Endothelial cell of umbilical vein (primary cell): ENCODE measurements around the gene SLC9C1. TPM values are rescaled to one million over a fixed set of nuclear protein-coding genes. Genes with fewer than 3 reads are reported as not detected.

ENCODE experiments used
- BruUV-seq: library from RNA; stranded (reverse); fragments of 400-500 nt; replicated peaks from 2 replicates; lab custom pipeline; 2021; lab: Mats Ljungman, UMichigan
- CTCF ChIA-PET: fragments of 300-600, 350-600 bp; sonication (Branson Sonifier 250); formaldehyde crosslinking; loops from one replicate; lab custom pipeline; 2021; ENCODE audit warnings: antibody characterized with exemption, inconsistent platforms; lab: Charles Lee
- POLR2A ChIA-PET: fragments of 300-600, 350-600 bp; sonication (Branson Sonifier 250); formaldehyde crosslinking; loops from one replicate; lab custom pipeline; 2021; ENCODE audit warnings: antibody characterized with exemption, inconsistent platforms; lab: Charles Lee
- DNase-seq: peaks from one replicate; pipeline ENCODE4 v3.0.0-alpha.2; 2011; ENCODE audit warnings: low read depth, low spot score
- FAIRE-seq: peaks from 2 replicates; lab custom pipeline; 2011; peaks lifted over from hg19 to GRCh38; lab: Jason Lieb, UNC
- H2AFZ ChIP-seq: 2 replicates; pipeline ENCODE4 v1.6.0; 2012; ENCODE audit warnings: low read depth, low read length, control low read depth, inconsistent platforms
- H3K27ac ChIP-seq: 2 replicates; pipeline ENCODE4 v1.5.1; 2011; ENCODE audit warnings: low read depth, mild to moderate bottlenecking, control low read depth, low read length, moderate library complexity; ENCODE audit not compliant: insufficient read depth
- H3K27me3 ChIP-seq, 2 experiments: 2 replicates each; pipeline versions ENCODE4 v1.6.0 to v1.6.1; 2011; ENCODE audit warnings: low read length in 2 of 2, mixed read lengths in 1 of 2; ENCODE audit not compliant: control insufficient read depth in 2 of 2, insufficient read depth in 2 of 2
- H3K36me3 ChIP-seq, 2 experiments: 2 replicates in 1 of 2; 3 replicates in 1 of 2; pipeline ENCODE4 v1.5.1; 2011; ENCODE audit warnings: low read length in 2 of 2, mild to moderate bottlenecking in 1 of 2, moderate library complexity in 1 of 2; ENCODE audit not compliant: control insufficient read depth in 2 of 2, insufficient read depth in 2 of 2; ENCODE audit errors: extremely low read depth in 1 of 2
- H3K4me1 ChIP-seq: 3 replicates; pipeline ENCODE4 v1.5.1; 2011; ENCODE audit warnings: mild to moderate bottlenecking, low read length; ENCODE audit not compliant: control insufficient read depth, insufficient read depth; ENCODE audit errors: extremely low read depth
- H3K4me2 ChIP-seq: 2 replicates; pipeline ENCODE4 v1.6.1; 2011; ENCODE audit warnings: low read length, control low read depth, mixed read lengths; ENCODE audit not compliant: insufficient read depth
- H3K4me3 ChIP-seq, 3 experiments: fragments of 200-600 bp in 1 of 3; sonication (generic), shearing (Covaris generic) in 1 of 3; replicated peaks in 1 of 3; 2 replicates each; pipeline ENCODE4 v1.5.1; 2011 to 2016; ENCODE audit warnings: control low read depth in 3 of 3, low read length in 3 of 3, mild to moderate bottlenecking in 2 of 3, inconsistent platforms in 1 of 3, low read depth in 1 of 3, moderate library complexity in 1 of 3; ENCODE audit not compliant: insufficient read depth in 1 of 3
- H3K79me2 ChIP-seq: 2 replicates; pipeline ENCODE4 v1.6.0; 2012; ENCODE audit warnings: low read length, inconsistent platforms; ENCODE audit not compliant: control insufficient read depth, insufficient read depth
- H3K9ac ChIP-seq: replicated peaks from 2 replicates; pipeline ENCODE3; 2011; ENCODE audit warnings: low read length, control low read depth; ENCODE audit not compliant: insufficient read depth; ENCODE audit errors: extremely low read depth
- H3K9me1 ChIP-seq: replicated peaks from 3 replicates; pipeline ENCODE4 v1.6.0; 2011; ENCODE audit warnings: mild to moderate bottlenecking, low read length; ENCODE audit not compliant: control insufficient read depth, insufficient read depth; ENCODE audit errors: extremely low read depth
- H3K9me3 ChIP-seq: replicated peaks from 2 replicates; pipeline ENCODE4 v1.5.1; 2012; ENCODE audit warnings: low read length, inconsistent platforms; ENCODE audit not compliant: control insufficient read depth, insufficient read depth
- H4K20me1 ChIP-seq: replicated peaks from 2 replicates; pipeline ENCODE3; 2011; ENCODE audit warnings: mild to moderate bottlenecking, low read length; ENCODE audit not compliant: control insufficient read depth, insufficient read depth; ENCODE audit errors: extremely low read depth
- EZH2 ChIP-seq: IDR thresholded peaks from 2 replicates; pipeline ENCODE4 v1.6.1; 2012; ENCODE audit warnings: borderline replicate concordance, low read depth, mild to moderate bottlenecking, moderate library complexity, low read length, inconsistent platforms; ENCODE audit not compliant: severe bottlenecking
- FOS ChIP-seq: IDR thresholded peaks from 2 replicates; pipeline ENCODE4 v1.6.1; 2011; ENCODE audit warnings: mild to moderate bottlenecking, low read length, moderate library complexity, borderline replicate concordance; ENCODE audit not compliant: insufficient read depth
- GATA2 ChIP-seq: IDR thresholded peaks from 2 replicates; pipeline ENCODE4 v1.7.0; 2011; ENCODE audit warnings: low read depth, mild to moderate bottlenecking, moderate library complexity, mixed read lengths, low read length; ENCODE audit not compliant: insufficient read length, insufficient read depth
- JUN ChIP-seq: IDR thresholded peaks from 2 replicates; pipeline ENCODE4 v1.6.1; 2011; ENCODE audit warnings: borderline replicate concordance, low read depth; ENCODE audit not compliant: insufficient read length, insufficient read depth
- MYC ChIP-seq: IDR thresholded peaks from one replicate; pipeline ENCODE4 v1.6.1; 2011; ENCODE audit warnings: mild to moderate bottlenecking, low read depth, low read length
- POLR2A ChIP-seq: IDR thresholded peaks from 2 replicates; pipeline ENCODE4 v1.6.1; 2012; ENCODE audit warnings: low read depth, mild to moderate bottlenecking, control low read depth, low read length
- POLR2AphosphoS5 ChIP-seq: IDR thresholded peaks from 2 replicates; pipeline ENCODE4 v1.6.1; 2012; ENCODE audit warnings: low read depth, mild to moderate bottlenecking, control low read depth, low read length, moderate library complexity; ENCODE audit not compliant: insufficient read depth
- dilution Hi-C: fragments of 300-500 bp; cut with MboI; formaldehyde crosslinking; loops from one replicate; pipeline ENCODE4 v1.15.0; 2019; ENCODE audit warnings: low sequenced_read_pairs; ENCODE audit not compliant: extremely low pct_ligation_motif_present
- intact Hi-C: fragments of 100-400 bp; cut with micrococcal nuclease; formaldehyde crosslinking; loops from one replicate; pipeline ENCODE4 v1.10.0; 2022
- polyA plus RNA-seq, 4 experiments: library from polyadenylated mRNA; depleted of rRNA in 3 of 4; stranded (reverse) in 3 of 4; unstranded in 1 of 4; fragments of >200 nt; gene quantifications; 2 replicates each; pipeline versions ENCODE4 v1.2.1 to v1.2.3, GENCODE V29; 2011 to 2012; ENCODE audit warnings: missing spikeins in 1 of 4
- total RNA-seq: library from RNA; stranded (reverse); gene quantifications from 2 replicates; pipeline ENCODE4 v1.2.3, GENCODE V29; 2021
- TF ChIP-seq, protein P1 (sequence below): IDR thresholded peaks from 2 replicates; pipeline ENCODE4 v1.6.1; 2011; ENCODE audit not compliant: insufficient read depth, insufficient read length

The SLC9C1 gene
- total and polyA plus RNA-seq, 2 donors (not counting 3 experiments of a cell fraction or from before 2014, with no cell fraction given) = not detected

DNA sequence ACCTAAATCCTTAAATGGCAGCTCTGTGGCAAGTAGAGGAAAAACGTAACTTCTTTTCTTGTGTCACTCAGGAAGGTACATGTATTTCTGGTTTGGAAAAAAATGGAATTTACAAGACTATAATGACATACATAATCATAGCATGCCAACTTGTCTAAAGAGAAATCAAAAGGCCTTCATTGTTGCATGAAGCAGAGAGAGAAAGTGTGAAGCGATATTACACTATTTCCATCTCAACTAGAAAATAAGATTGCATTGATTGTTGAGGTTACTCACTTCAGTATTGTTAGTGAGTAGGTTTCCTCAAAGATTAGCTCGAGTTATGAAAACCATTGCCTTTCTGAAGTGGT lies 93.7 kb downstream of the SLC9C1 start:
- FAIRE-seq (no peak), DNase-seq (no peak)
- ChIA-PET POLR2A (no interaction called here), CTCF (no interaction called here)
- Histone ChIP-seq H3K9me3 (no peaks in the 10 kb centered on the region), H4K20me1 (no peaks in the 10 kb centered on the region), H3K4me1 (no peaks in the 10 kb centered on the region), H2AFZ (no peak overlapping the region), H3K4me3 (no peak overlapping the region), H3K27ac (no peak overlapping the region), H3K36me3 (no peaks in the 10 kb centered on the region), H3K79me2 (no peaks in the 10 kb centered on the region), H3K9me1 (no peaks in the 10 kb centered on the region), H3K27me3 (no peaks in the 10 kb centered on the region), H3K9ac (no peak overlapping the region), H3K4me2 (no peak overlapping the region)
- dilution Hi-C loops = no loop called here
- intact Hi-C loops = no loop called here
- TF ChIP-seq POLR2AphosphoS5 (no peak), JUN (no peak), FOS (no peak)
- TF ChIP-seq, protein P1, sequence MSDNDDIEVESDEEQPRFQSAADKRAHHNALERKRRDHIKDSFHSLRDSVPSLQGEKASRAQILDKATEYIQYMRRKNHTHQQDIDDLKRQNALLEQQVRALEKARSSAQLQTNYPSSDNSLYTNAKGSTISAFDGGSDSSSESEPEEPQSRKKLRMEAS = no peak
- BruUV-seq = no TSS peak

DNA sequence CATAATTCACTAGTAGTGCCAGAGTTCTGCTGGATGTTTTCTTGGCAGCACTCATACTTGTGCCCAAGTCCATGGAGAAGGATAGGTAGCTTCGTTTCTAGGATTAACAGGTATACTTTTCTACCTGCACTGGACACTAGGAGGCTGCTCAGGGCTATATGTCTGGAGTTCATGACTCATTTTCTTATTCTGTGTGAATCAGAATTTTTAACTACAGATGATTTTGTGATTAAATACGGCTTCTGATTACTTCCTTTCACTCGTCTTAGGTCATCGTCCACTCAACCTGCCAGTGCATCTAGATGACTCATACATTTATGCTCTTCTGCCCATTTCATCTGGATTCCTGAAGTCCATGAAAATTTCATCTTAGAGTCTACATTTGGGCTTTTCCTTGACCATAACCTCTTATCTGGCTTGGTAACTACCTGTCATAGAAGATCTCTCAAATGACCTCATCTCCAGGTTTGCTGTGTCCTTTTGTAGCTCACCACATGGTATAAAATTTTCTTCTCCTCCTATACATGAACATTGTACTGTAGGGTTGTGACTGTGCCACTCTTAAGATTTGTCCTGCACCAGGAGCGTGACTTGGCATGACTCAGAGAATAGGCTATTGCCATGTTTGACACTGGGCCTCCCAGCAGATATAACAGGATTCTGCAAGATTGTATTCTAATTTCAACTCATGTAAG lies 94.2 kb downstream of the SLC9C1 start:
- TF ChIP-seq FOS = no peak
- no peak for TF ChIP-seq EZH2
- TF ChIP-seq POLR2AphosphoS5 = no peak
- TF ChIP-seq POLR2A = no peak
- TF ChIP-seq JUN = peak; percentile 33
- TF ChIP-seq, protein P1 = no peak
- no peak for TF ChIP-seq GATA2
- no peak for TF ChIP-seq MYC
- BruUV-seq = no TSS peak
- H3K4me2 ChIP-seq = no peak overlapping the region
- no peaks in the 10 kb centered on the region for H3K4me1 ChIP-seq
- H3K9ac ChIP-seq = no peak overlapping the region
- no peak overlapping the region for H2AFZ ChIP-seq
- no peak for DNase-seq
- no peaks in the 10 kb centered on the region for H3K9me3 ChIP-seq
- H3K36me3 ChIP-seq = no peaks in the 10 kb centered on the region
- no peak for FAIRE-seq
- no peaks in the 10 kb centered on the region for H4K20me1 ChIP-seq
- no peaks in the 10 kb centered on the region for H3K9me1 ChIP-seq
- dilution Hi-C loops (no loop called here), intact Hi-C loops (no loop called here)
- ChIA-PET POLR2A (no interaction called here), CTCF (no interaction called here)
- no peak overlapping the region for H3K27ac ChIP-seq
- H3K79me2 ChIP-seq = no peaks in the 10 kb centered on the region
- H3K4me3 ChIP-seq = no peak overlapping the region
- no peaks in the 10 kb centered on the region for H3K27me3 ChIP-seq
